K562 (cell line): ENCODE results near the gene GMDS. TPM values are rescaled to one million over a fixed set of nuclear protein-coding genes. Genes with fewer than 3 reads are reported as not detected.

Experiments
- ATAC-seq: fragments of 200-7000 bp; cut with Tn5 transposase; 3 replicates; pipeline ENCODE4 v1.9.1; 2020; ENCODE audit warnings: moderate library complexity
- BruUV-seq: library from RNA; stranded (reverse); fragments of 400-500 nt; replicated peaks from 2 replicates; lab custom pipeline; 2021; lab: Mats Ljungman, UMichigan
- CTCF ChIA-PET: fragments of 300-600 bp; formaldehyde crosslinking; extraction: SDS; loops from one replicate; lab custom pipeline; 2021; ENCODE audit warnings: low intra/inter-chr PET ratio; lab: Yijun Ruan, JAX
- POLR2A ChIA-PET: fragments of 300-600, 350-650 bp; sonication (Branson Sonifier 250); formaldehyde crosslinking; extraction: SDS; loops from one replicate; lab custom pipeline; 2021; ENCODE audit warnings: antibody characterized with exemption, inconsistent platforms; lab: Yijun Ruan, JAX
- DNase-seq, 4 experiments: peaks; one replicate each; pipeline versions ENCODE4 v3.0.0 to v3.0.0-alpha.2; 2011 to 2018; ENCODE audit warnings: low spot score in 3 of 4, mixed read lengths in 3 of 4; ENCODE audit errors: extremely low read depth in 1 of 4
- FAIRE-seq: peaks from 2 replicates; lab custom pipeline; 2011; peaks lifted over from hg19 to GRCh38; lab: Jason Lieb, UNC
- H2AFZ ChIP-seq: 2 replicates; pipeline ENCODE4 v1.6.0; 2011; ENCODE audit warnings: low read depth, low read length, control low read depth, inconsistent platforms
- H3K27ac ChIP-seq: fragments of 200-600 bp; 3 replicates; pipeline ENCODE4 v1.8.0; 2011; ENCODE audit warnings: low read depth, mild to moderate bottlenecking, control low read depth, inconsistent platforms, low read length, moderate library complexity, mixed read lengths; ENCODE audit errors: extremely low read depth
- H3K27me3 ChIP-seq, 2 experiments: fragments of 300-600 bp in 1 of 2; 2 replicates in 1 of 2; 3 replicates in 1 of 2; pipeline versions ENCODE4 v1.6.0 to v1.8.0; 2011; ENCODE audit warnings: inconsistent platforms in 2 of 2, low read length in 2 of 2, mild to moderate bottlenecking in 1 of 2, mixed read lengths in 1 of 2, moderate library complexity in 1 of 2; ENCODE audit not compliant: control insufficient read depth in 2 of 2, insufficient read depth in 2 of 2
- H3K36me3 ChIP-seq: fragments of 300-600 bp; 3 replicates; pipeline ENCODE4 v1.8.0; 2011; ENCODE audit warnings: mild to moderate bottlenecking, low read length, inconsistent platforms; ENCODE audit not compliant: control insufficient read depth, insufficient read depth
- H3K4me1 ChIP-seq, 2 experiments: fragments of 200-600 bp in 1 of 2; replicated peaks in 1 of 2; 2 replicates in 1 of 2; 3 replicates in 1 of 2; pipeline versions ENCODE4 v1.5.1 to v1.8.0; 2011; ENCODE audit warnings: inconsistent platforms in 2 of 2, low read length in 2 of 2, mild to moderate bottlenecking in 1 of 2, mixed read lengths in 1 of 2, moderate library complexity in 1 of 2; ENCODE audit not compliant: control insufficient read depth in 2 of 2, insufficient read depth in 2 of 2
- H3K4me2 ChIP-seq: 2 replicates; pipeline ENCODE4 v1.6.1; 2011; ENCODE audit warnings: low read length, control low read depth, inconsistent platforms, mixed read lengths; ENCODE audit not compliant: insufficient read depth
- H3K4me3 ChIP-seq: fragments of 200-600 bp; sonication (generic), shearing (Covaris generic); 2 replicates; pipeline ENCODE4 v1.5.1; 2016; ENCODE audit warnings: control low read depth, inconsistent platforms
- H3K79me2 ChIP-seq: fragments of 200-600 bp; 3 replicates; pipeline ENCODE4 v1.8.0; 2011; ENCODE audit warnings: low read length, inconsistent platforms; ENCODE audit not compliant: control insufficient read depth, insufficient read depth
- H3K9ac ChIP-seq, 2 experiments: 2 replicates each; pipeline versions ENCODE4 v1.6.0 to v1.6.1; 2011; ENCODE audit warnings: low read depth in 2 of 2, low read length in 2 of 2, control low read depth in 1 of 2, inconsistent platforms in 1 of 2, mild to moderate bottlenecking in 1 of 2, mixed read lengths in 1 of 2; ENCODE audit not compliant: insufficient read depth in 1 of 2
- H3K9me1 ChIP-seq: one replicate; pipeline ENCODE4 v1.6.0; 2011; ENCODE audit warnings: inconsistent platforms, mild to moderate bottlenecking, low read length, moderate library complexity; ENCODE audit not compliant: control insufficient read depth, insufficient read depth
- H3K9me3 ChIP-seq: replicated peaks from 2 replicates; pipeline ENCODE4 v1.5.1; 2011; ENCODE audit warnings: low read depth, low read length, inconsistent platforms; ENCODE audit not compliant: control insufficient read depth, insufficient read depth
- H4K20me1 ChIP-seq: replicated peaks from 2 replicates; pipeline ENCODE4 v1.6.1; 2011; ENCODE audit warnings: low read length, inconsistent platforms, mixed read lengths; ENCODE audit not compliant: control insufficient read depth, insufficient read depth
- FOXP1 ChIP-seq: sonication (generic); formaldehyde crosslinking; IDR thresholded peaks from 2 replicates; pipeline ENCODE4 v1.8.0; 2022; ENCODE audit warnings: mild to moderate bottlenecking, missing genetic modification reagents
- NUFIP1 ChIP-seq: fragments of 450-650 bp; IDR thresholded peaks from 2 replicates; pipeline ENCODE4 v1.6.1; 2018; ENCODE audit not compliant: partially characterized antibody
- RBM22 ChIP-seq: fragments of 200-400 bp; formaldehyde crosslinking; IDR thresholded peaks from 2 replicates; pipeline ENCODE4 v1.6.1; 2018; ENCODE audit warnings: low read length, low read depth; ENCODE audit not compliant: poor library complexity, severe bottlenecking
- TAF9B ChIP-seq: fragments of 450-650 bp; IDR thresholded peaks from 2 replicates; pipeline ENCODE4 v1.6.1; 2018; ENCODE audit warnings: mild to moderate bottlenecking; ENCODE audit not compliant: partially characterized antibody
- WGBS: fragments of 100-300 bp; shearing (Covaris generic); methylation state at CpG from one replicate; pipeline ENCODE4 v1.1.6; 2016; ENCODE audit warnings: low coverage, mixed read lengths; ENCODE audit not compliant: insufficient coverage; ENCODE audit errors: missing lambda C conversion rate; 5-methylcytosine and 5-hydroxymethylcytosine counted together
- in situ Hi-C: fragments of 300-500 bp; cut with MboI; formaldehyde crosslinking; loops from 4 replicates; pipeline ENCODE4 v1.15.0; 2018; ENCODE audit warnings: inconsistent platforms, mixed read lengths
- intact Hi-C: fragments of 100-400 bp; cut with micrococcal nuclease; formaldehyde crosslinking; loops from 2 replicates; pipeline ENCODE4 v1.14.2; 2022
- polyA plus RNA-seq, 8 experiments: library from polyadenylated mRNA; depleted of rRNA in 4 of 8; stranded (reverse) in 5 of 8; unstranded in 3 of 8; fragments of >200 nt; fragmentation: Nextera tagmentation in 2 of 8; fragmentation: Illumina TruSeq in 1 of 8; extraction: Ambion mirVana in 2 of 8; extraction: Trizol in 1 of 8; gene quantifications; 2 replicates each; pipeline versions ENCODE4 v1.2.1 to v1.2.3, GENCODE V29; 2011 to 2014; ENCODE audit warnings: inconsistent platforms in 1 of 8, missing spikeins in 1 of 8
- total RNA-seq, 7 experiments: library from RNA; depleted of rRNA in 6 of 7; stranded (reverse); fragments of >200 nt in 6 of 7; fragmentation: Illumina TruSeq in 2 of 7; extraction: Trizol in 2 of 7; gene quantifications; 2 replicates each; pipeline versions ENCODE4 v1.2.1 to v1.2.3, GENCODE V29; 2011 to 2021; ENCODE audit warnings: low replicate concordance in 1 of 7

The GMDS gene
- total and polyA plus RNA-seq, 9 of the 15 experiments (the other 6 are each of a cell fraction or from before 2014, with no cell fraction given): 0.48 to 31.8 (median 13.4) TPM

DNA sequence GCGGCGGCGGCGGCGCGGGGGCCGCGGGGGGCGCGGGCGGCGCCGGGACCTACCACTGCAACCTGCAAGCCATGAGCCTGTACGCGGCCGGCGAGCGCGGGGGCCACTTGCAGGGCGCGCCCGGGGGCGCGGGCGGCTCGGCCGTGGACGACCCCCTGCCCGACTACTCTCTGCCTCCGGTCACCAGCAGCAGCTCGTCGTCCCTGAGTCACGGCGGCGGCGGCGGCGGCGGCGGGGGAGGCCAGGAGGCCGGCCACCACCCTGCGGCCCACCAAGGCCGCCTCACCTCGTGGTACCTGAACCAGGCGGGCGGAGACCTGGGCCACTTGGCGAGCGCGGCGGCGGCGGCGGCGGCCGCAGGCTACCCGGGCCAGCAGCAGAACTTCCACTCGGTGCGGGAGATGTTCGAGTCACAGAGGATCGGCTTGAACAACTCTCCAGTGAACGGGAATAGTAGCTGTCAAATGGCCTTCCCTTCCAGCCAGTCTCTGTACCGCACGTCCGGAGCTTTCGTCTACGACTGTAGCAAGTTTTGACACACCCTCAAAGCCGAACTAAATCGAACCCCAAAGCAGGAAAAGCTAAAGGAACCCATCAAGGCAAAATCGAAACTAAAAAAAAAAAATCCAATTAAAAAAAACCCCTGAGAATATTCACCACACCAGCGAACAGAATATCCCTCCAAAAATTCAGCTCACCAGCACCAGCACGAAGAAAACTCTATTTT lies 633.7 kb downstream of the GMDS start (continued):
- TF ChIP-seq RBM22: no peak
- TF ChIP-seq TAF9B: no peak
- TF ChIP-seq, all 486 proteins: peak for 0

DNA sequence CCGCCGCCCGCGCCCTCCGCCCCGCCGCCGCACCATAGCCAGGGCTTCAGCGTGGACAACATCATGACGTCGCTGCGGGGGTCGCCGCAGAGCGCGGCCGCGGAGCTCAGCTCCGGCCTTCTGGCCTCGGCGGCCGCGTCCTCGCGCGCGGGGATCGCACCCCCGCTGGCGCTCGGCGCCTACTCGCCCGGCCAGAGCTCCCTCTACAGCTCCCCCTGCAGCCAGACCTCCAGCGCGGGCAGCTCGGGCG lies 634.2 kb downstream of the GMDS start:
- Histone ChIP-seq H3K9ac (no peak overlapping the region), H3K36me3 (no peaks in the 10 kb centered on the region), H3K9me3 (no peaks in the 10 kb centered on the region), H3K27me3 (peaks cover 36 to 47% of the 10 kb centered on the region in 2 experiments), H3K27ac (no peak overlapping the region), H3K4me1 (peaks cover 0 to 26% of the 10 kb centered on the region in 2 experiments; a peak in 2 of 5 replicates), H3K4me2 (no peak overlapping the region), H3K9me1 (no peaks in the 10 kb centered on the region), H3K79me2 (no peaks in the 10 kb centered on the region), H4K20me1 (no peaks in the 10 kb centered on the region), H2AFZ (no peak overlapping the region), H3K4me3 (no peak overlapping the region)
- in situ Hi-C loops: no loop called here
- ChIA-PET POLR2A (no interaction called here), CTCF (no interaction called here)
- FAIRE-seq (no peak), DNase-seq (no peak), ATAC-seq (no peak)
- intact Hi-C loops: no loop called here
- no TSS peak for BruUV-seq
- TF ChIP-seq FOXP1 (CRISPR knock-in tag) (no peak), NUFIP1 (no peak)
- 100% methylated on average over 1 of the region's 38 CpGs for WGBS
